ENCODE results near the gene ITPKC. TPM values are rescaled to one million over a fixed set of nuclear protein-coding genes. Genes with fewer than 3 reads are reported as not detected.

Gene ITPKC
- total RNA-seq, 1 donor from 2014 or later = 19.7 TPM

- Histone ChIP-seq H3K9me3 (ENCODE audit: insufficient read depth, low read depth, low read length) (no peaks in the 10 kb centered on the region), H3K4me1 (ENCODE audit: insufficient read depth, low read length) (peaks cover 14% of the 10 kb centered on the region), H3K36me3 (ENCODE audit: insufficient read depth, low read length) (peaks cover 21% of the 10 kb centered on the region), H3K27ac (ENCODE audit: low read depth, low read length) (no peak overlapping the region), H4K20me1 (ENCODE audit: insufficient read depth, low read length) (peaks cover 60% of the 10 kb centered on the region), H3K79me2 (ENCODE audit: insufficient read depth, low read length) (peaks cover 90% of the 10 kb centered on the region), H3K4me3 (ENCODE audit: insufficient read depth, low read depth, low read length) (no peak overlapping the region), H3K27me3 (ENCODE audit: insufficient read depth, low read length) (no peaks in the 10 kb centered on the region), H3K4me2 (ENCODE audit: low read length) (peak overlapping the region; percentile 43), H2AFZ (ENCODE audit: low read depth, low read length) (no peak overlapping the region), H3K9ac (ENCODE audit: low read length) (no peak overlapping the region)
- no peaks in the 10 kb centered on the region for H3K9me3 Mint-ChIP-seq (ENCODE audit: unreplicated experiment)
- FAIRE-seq = no peak
- H3K4me1 Mint-ChIP-seq (ENCODE audit: low read depth, unreplicated experiment) = peaks cover 22% of the 10 kb centered on the region
- peak overlapping the region; percentile 45 for H3K4me3 Mint-ChIP-seq (ENCODE audit: unreplicated experiment)
- TF ChIP-seq CTCF (IDR thresholded peaks at IDR 0.05; ENCODE audit: insufficient read depth, low read depth, low read length) (no peak), EZH2 (IDR thresholded peaks at IDR 0.05; ENCODE audit: insufficient read depth, low read length) (no peak)
- no peak overlapping the region for H3K27ac Mint-ChIP-seq (ENCODE audit: unreplicated experiment)
- no peaks in the 10 kb centered on the region for H3K27me3 Mint-ChIP-seq (ENCODE audit: low read depth, unreplicated experiment)
- DNase-seq (ENCODE audit: low read depth) = no peak
- H3K36me3 Mint-ChIP-seq (ENCODE audit: low read depth, unreplicated experiment) = peaks cover 26% of the 10 kb centered on the region
Measured at GRCh38 chr19:40755791-40756190, 38.9 kb downstream of the ITPKC start.

- Mint-ChIP-seq H3K9me3 (ENCODE audit: unreplicated experiment) (no peaks in the 10 kb centered on the region), H3K36me3 (ENCODE audit: low read depth, unreplicated experiment) (peaks cover 26% of the 10 kb centered on the region), H3K27ac (ENCODE audit: unreplicated experiment) (no peak overlapping the region), H3K4me3 (ENCODE audit: unreplicated experiment) (peak overlapping the region; percentile 50), H3K27me3 (ENCODE audit: low read depth, unreplicated experiment) (no peaks in the 10 kb centered on the region), H3K4me1 (ENCODE audit: low read depth, unreplicated experiment) (peaks cover 22% of the 10 kb centered on the region)
- H3K36me3 ChIP-seq (ENCODE audit: insufficient read depth, low read length) = peaks cover 27% of the 10 kb centered on the region
- TF ChIP-seq CTCF (IDR thresholded peaks at IDR 0.05; ENCODE audit: insufficient read depth, low read depth, low read length) (no peak), EZH2 (IDR thresholded peaks at IDR 0.05; ENCODE audit: insufficient read depth, low read length) (no peak)
- FAIRE-seq (no peak), DNase-seq (ENCODE audit: low read depth) (no peak)
- peaks cover 65% of the 10 kb centered on the region for H4K20me1 ChIP-seq (ENCODE audit: insufficient read depth, low read length)
- H3K9me3 ChIP-seq (ENCODE audit: insufficient read depth, low read depth, low read length) = no peaks in the 10 kb centered on the region
- H3K4me1 ChIP-seq (ENCODE audit: insufficient read depth, low read length) = peaks cover 14% of the 10 kb centered on the region
- no peak overlapping the region for H3K4me3 ChIP-seq (ENCODE audit: insufficient read depth, low read depth, low read length)
- no peak overlapping the region for H3K27ac ChIP-seq (ENCODE audit: low read depth, low read length)
- H3K4me2 ChIP-seq (ENCODE audit: low read length) = peak overlapping the region; percentile 43
- H3K79me2 ChIP-seq (ENCODE audit: insufficient read depth, low read length) = peaks cover 90% of the 10 kb centered on the region
- no peak overlapping the region for H3K9ac ChIP-seq (ENCODE audit: low read length)
- no peaks in the 10 kb centered on the region for H3K27me3 ChIP-seq (ENCODE audit: insufficient read depth, low read length)
- H2AFZ ChIP-seq (ENCODE audit: low read depth, low read length) = no peak overlapping the region
Measured at GRCh38 chr19:40756502-40757110, 39.7 kb downstream of the ITPKC start.

- DNase-seq (ENCODE audit: low read depth) (no peak), FAIRE-seq (no peak)
- Histone ChIP-seq H3K4me1 (ENCODE audit: insufficient read depth, low read length) (peaks cover 17% of the 10 kb centered on the region), H3K9ac (ENCODE audit: low read length) (no peak overlapping the region), H4K20me1 (ENCODE audit: insufficient read depth, low read length) (peaks cover 84% of the 10 kb centered on the region), H3K27me3 (ENCODE audit: insufficient read depth, low read length) (no peaks in the 10 kb centered on the region), H3K36me3 (ENCODE audit: insufficient read depth, low read length) (peaks cover 41% of the 10 kb centered on the region), H3K27ac (ENCODE audit: low read depth, low read length) (no peak overlapping the region), H2AFZ (ENCODE audit: low read depth, low read length) (no peak overlapping the region), H3K9me3 (ENCODE audit: insufficient read depth, low read depth, low read length) (no peaks in the 10 kb centered on the region), H3K4me3 (ENCODE audit: insufficient read depth, low read depth, low read length) (no peak overlapping the region), H3K79me2 (ENCODE audit: insufficient read depth, low read length) (peaks cover 84% of the 10 kb centered on the region), H3K4me2 (ENCODE audit: low read length) (no peak overlapping the region)
- Mint-ChIP-seq H3K4me1 (ENCODE audit: low read depth, unreplicated experiment) (peaks cover 15% of the 10 kb centered on the region), H3K27ac (ENCODE audit: unreplicated experiment) (no peak overlapping the region), H3K27me3 (ENCODE audit: low read depth, unreplicated experiment) (no peaks in the 10 kb centered on the region), H3K9me3 (ENCODE audit: unreplicated experiment) (no peaks in the 10 kb centered on the region), H3K36me3 (ENCODE audit: low read depth, unreplicated experiment) (peaks cover 31% of the 10 kb centered on the region), H3K4me3 (ENCODE audit: unreplicated experiment) (no peak overlapping the region)
- TF ChIP-seq CTCF (IDR thresholded peaks at IDR 0.05; ENCODE audit: insufficient read depth, low read depth, low read length) = no peak
- TF ChIP-seq EZH2 (IDR thresholded peaks at IDR 0.05; ENCODE audit: insufficient read depth, low read length) = no peak
Measured at GRCh38 chr19:40758491-40758890, 41.6 kb downstream of the ITPKC start.

Data from astrocyte (in vitro differentiated cells and primary cell).